Fibroblast of lung (primary cell): ENCODE results near the gene AEN.

Experiments used
- CTCF ChIP-seq, 2 donors: IDR thresholded peaks in 1 of 2; conservative IDR thresholded peaks in 1 of 2; 1 replicate in 1 of 2; 2 replicates in 1 of 2; pipeline ENCODE4 v1.5.1; 2011 to 2012; ENCODE audit warnings: low read length in 2 of 2, control low read depth in 1 of 2, inconsistent platforms in 1 of 2, low read depth in 1 of 2, mild to moderate bottlenecking in 1 of 2
- EZH2 ChIP-seq: IDR thresholded peaks from 2 replicates; pipeline ENCODE4 v1.5.1; 2012; ENCODE audit warnings: low read length, control low read depth, mild to moderate bottlenecking; ENCODE audit errors: missing control alignments

GRCh38 chr15:88608607-88609181 lies 12.4 kb upstream of the AEN start:
- no peak for TF ChIP-seq CTCF (conservative IDR thresholded peaks at IDR 0.05 in 1 of 2, IDR thresholded peaks at IDR 0.05 in 1 of 2; ENCODE audit: low read depth in 1 of 2, low read length in 2 of 2)
- TF ChIP-seq EZH2 = no peak
